Neural progenitor cell (in vitro differentiated cells): Measurements from ENCODE around the gene MTTP.

Experiments used
- CTCF ChIP-seq: fragments of 200-600 bp; sonication (generic); IDR thresholded peaks from 2 replicates; pipeline ENCODE4 v1.5.1; 2017; ENCODE audit warnings: antibody characterized with exemption, mild to moderate bottlenecking
- EZH2 ChIP-seq: fragments of 200-600 bp; sonication (generic); IDR thresholded peaks from 2 replicates; pipeline ENCODE4 v1.6.1; 2017; ENCODE audit warnings: antibody characterized with exemption, mild to moderate bottlenecking, moderate library complexity
- EZH2phosphoT487 ChIP-seq: fragments of 200-600 bp; sonication (generic); IDR thresholded peaks from 2 replicates; pipeline ENCODE4 v1.6.1; 2017; ENCODE audit warnings: antibody characterized with exemption

GRCh38 chr4:99612704-99613103 lies 38.1 kb downstream of the MTTP start:
- no peak for TF ChIP-seq CTCF
- TF ChIP-seq EZH2 = no peak
- TF ChIP-seq EZH2phosphoT487 = no peak
